Keratinocyte (primary cell): ENCODE data around the gene TJP3. TPM values are rescaled to one million over a fixed set of nuclear protein-coding genes. Genes with fewer than 3 reads are reported as not detected.
A peak's percentile ranks its signal among the peaks of the same experiment; 100 is the strongest.
"Not testable (repeated sequence)": the region's sequence is repeated elsewhere in the genome, so short reads cannot be mapped to it uniquely, and the experiment has no call there.

Experiments used
- DNase-seq: peaks from one replicate; pipeline ENCODE4 v3.0.0-alpha.2; 2011; ENCODE audit warnings: low read depth, missing footprints, low spot score
- FAIRE-seq: peaks from 2 replicates; lab custom pipeline; 2011; peaks lifted over from hg19 to GRCh38; lab: Jason Lieb, UNC
- H2AFZ ChIP-seq: 2 replicates; pipeline ENCODE4 v1.6.0; 2012; ENCODE audit warnings: low read length, control low read depth, inconsistent platforms; ENCODE audit not compliant: control insufficient read depth
- H3K27ac ChIP-seq: 2 replicates; pipeline ENCODE4 v1.5.1; 2011; ENCODE audit warnings: low read length; ENCODE audit not compliant: control insufficient read depth, insufficient read depth
- H3K27me3 ChIP-seq: 3 replicates; pipeline ENCODE4 v1.6.0; 2011; ENCODE audit warnings: low read length; ENCODE audit not compliant: control insufficient read depth, insufficient read depth; ENCODE audit errors: extremely low read depth
- H3K36me3 ChIP-seq, 2 experiments: 2 replicates in 1 of 2; 3 replicates in 1 of 2; pipeline ENCODE4 v1.5.1; 2011; ENCODE audit warnings: low read length in 2 of 2, mild to moderate bottlenecking in 1 of 2; ENCODE audit not compliant: control insufficient read depth in 2 of 2, insufficient read depth in 2 of 2; ENCODE audit errors: extremely low read depth in 1 of 2
- H3K4me1 ChIP-seq: 3 replicates; pipeline ENCODE4 v1.5.1; 2011; ENCODE audit warnings: low read length; ENCODE audit not compliant: control insufficient read depth, insufficient read depth; ENCODE audit errors: extremely low read depth
- H3K4me2 ChIP-seq: 3 replicates; pipeline ENCODE4 v1.6.0; 2011; ENCODE audit warnings: low read depth, low read length; ENCODE audit not compliant: control insufficient read depth, insufficient read depth; ENCODE audit errors: extremely low read depth
- H3K4me3 ChIP-seq, 3 experiments: fragments of 200-600 bp in 1 of 3; sonication (generic) in 1 of 3; 2 replicates in 2 of 3; 3 replicates in 1 of 3; pipeline ENCODE4 v1.5.1; 2011 to 2016; ENCODE audit warnings: low read length in 3 of 3, mild to moderate bottlenecking in 3 of 3, control low read depth in 2 of 3, inconsistent platforms in 1 of 3, low read depth in 1 of 3, mixed read lengths in 1 of 3, mixed run types in 1 of 3, moderate library complexity in 1 of 3; ENCODE audit not compliant: control insufficient read depth in 2 of 3, insufficient read depth in 2 of 3; ENCODE audit errors: extremely low read depth in 1 of 3
- H3K79me2 ChIP-seq: 2 replicates; pipeline ENCODE4 v1.6.0; 2012; ENCODE audit warnings: low read length; ENCODE audit not compliant: control insufficient read depth, insufficient read depth
- H3K9ac ChIP-seq: 3 replicates; pipeline ENCODE4 v1.6.0; 2011; ENCODE audit warnings: low read length; ENCODE audit not compliant: control insufficient read depth, insufficient read depth; ENCODE audit errors: extremely low read depth
- H3K9me1 ChIP-seq: 3 replicates; pipeline ENCODE4 v1.6.0; 2011; ENCODE audit warnings: low read length; ENCODE audit not compliant: control insufficient read depth, insufficient read depth; ENCODE audit errors: extremely low read depth
- H3K9me3 ChIP-seq: 2 replicates; pipeline ENCODE4 v1.5.1; 2012; ENCODE audit warnings: low read depth, low read length; ENCODE audit not compliant: control insufficient read depth
- H4K20me1 ChIP-seq: 3 replicates; pipeline ENCODE4 v1.6.0; 2011; ENCODE audit warnings: low read length; ENCODE audit not compliant: control insufficient read depth, insufficient read depth; ENCODE audit errors: extremely low read depth
- CTCF ChIP-seq, 3 experiments: IDR thresholded peaks in 1 of 3; conservative IDR thresholded peaks in 1 of 3; optimal IDR thresholded peaks in 1 of 3; 2 replicates in 2 of 3; 3 replicates in 1 of 3; pipeline versions ENCODE3 to v1.5.1; 2011; ENCODE audit warnings: low read length in 3 of 3, mild to moderate bottlenecking in 3 of 3, moderate library complexity in 2 of 3, control low read depth in 1 of 3, inconsistent platforms in 1 of 3; ENCODE audit not compliant: insufficient read depth in 2 of 3; ENCODE audit errors: extremely low read depth in 1 of 3
- EZH2 ChIP-seq: IDR thresholded peaks from one replicate; pipeline ENCODE4 v1.6.1; 2012; ENCODE audit warnings: inconsistent platforms, mild to moderate bottlenecking, low read length, moderate library complexity
- dilution Hi-C: fragments of 300-500 bp; cut with MboI; formaldehyde crosslinking; loops from one replicate; pipeline ENCODE4 v1.7.0; 2020; ENCODE audit warnings: low sequenced_read_pairs; ENCODE audit not compliant: extremely low pct_ligation_motif_present
- polyA plus RNA-seq, 5 experiments: library from polyadenylated mRNA; depleted of rRNA in 3 of 5; stranded (reverse) in 3 of 5; stranded (forward) in 1 of 5; unstranded in 1 of 5; fragments of >200 nt; gene quantifications; 1 replicate in 1 of 5; 2 replicates in 3 of 5; 3 replicates in 1 of 5; pipeline versions ENCODE4 v1.2.1 to v1.2.3, GENCODE V29; 2011 to 2012; ENCODE audit warnings: missing spikeins in 2 of 5, low read depth in 1 of 5, low replicate concordance in 1 of 5

The TJP3 gene
- polyA plus RNA-seq, 1 donor (not counting 4 experiments of a cell fraction or from before 2014, with no cell fraction given), result 0.08 TPM

- Histone ChIP-seq H4K20me1 (no peaks in the 10 kb centered on the region), H3K27ac (peak within 1 kb of the TSS; percentile 98), H3K4me1 (peaks cover 9% of the 10 kb centered on the region), H3K27me3 (no peaks in the 10 kb centered on the region), H3K9me3 (no peaks in the 10 kb centered on the region), H2AFZ (peak within 1 kb of the TSS; percentile 89), H3K9me1 (no peaks in the 10 kb centered on the region), H3K4me2 (peak within 1 kb of the TSS; percentile 91), H3K79me2 (peaks cover 18% of the 10 kb centered on the region), H3K36me3 (peaks cover 8 to 10% of the 10 kb centered on the region in 2 experiments), H3K4me3 (peak within 1 kb of the TSS; percentile 80 to 98 (median 96)), H3K9ac (peak within 1 kb of the TSS; percentile 99)
- FAIRE-seq (peak; percentile 91), DNase-seq (peak; percentile 90)
- TF ChIP-seq CTCF (optimal IDR thresholded peaks at IDR 0.05 in 1 of 3, IDR thresholded peaks at IDR 0.05 in 1 of 3, conservative IDR thresholded peaks at IDR 0.05 in 1 of 3; ENCODE audit: extremely low read depth in 1 of 3, insufficient read depth in 2 of 3, low read length in 3 of 3) (no peak), EZH2 (no peak)
- dilution Hi-C loops, result no loop called here
These were observed 54.6 kb downstream of the TJP3 start, which contains the start of gene MRPL54 for GRCh38 chr19:3762501-3763459. TSS of gene MRPL54 (plus strand) at chr19:3762682. CDS start at chr19:3762701, 19 bp downstream.

- no peak for TF ChIP-seq CTCF (optimal IDR thresholded peaks at IDR 0.05 in 1 of 3, IDR thresholded peaks at IDR 0.05 in 1 of 3, conservative IDR thresholded peaks at IDR 0.05 in 1 of 3; ENCODE audit: extremely low read depth in 1 of 3, insufficient read depth in 2 of 3, low read length in 3 of 3)
- no peak for TF ChIP-seq EZH2
- Histone ChIP-seq H3K27ac (no peak overlapping the region), H3K4me1 (peaks cover 9% of the 10 kb centered on the region), H3K27me3 (no peaks in the 10 kb centered on the region), H3K9me3 (no peaks in the 10 kb centered on the region), H3K9me1 (no peaks in the 10 kb centered on the region), H3K9ac (no peak overlapping the region), H2AFZ (no peak overlapping the region), H4K20me1 (no peaks in the 10 kb centered on the region), H3K4me2 (no peak overlapping the region), H3K36me3 (peaks cover 5 to 6% of the 10 kb centered on the region in 2 experiments), H3K79me2 (peaks cover 14% of the 10 kb centered on the region), H3K4me3 (no peak overlapping the region)
- DNase-seq, result no peak
- dilution Hi-C loops, result no loop called here
- no peak for FAIRE-seq
These were observed 56.9 kb downstream of the TJP3 start for GRCh38 chr19:3765121-3765520.

- H3K27me3 ChIP-seq, H3K27ac ChIP-seq, FAIRE-seq, DNase-seq, H3K4me3 ChIP-seq, H3K4me1 ChIP-seq, H2AFZ ChIP-seq, H3K9me3 ChIP-seq, H3K9me1 ChIP-seq, H3K79me2 ChIP-seq, H4K20me1 ChIP-seq, H3K36me3 ChIP-seq, dilution Hi-C loops, H3K9ac ChIP-seq, H3K4me2 ChIP-seq: not testable (repeated sequence)
These were observed 57.6 kb downstream of the TJP3 start for GRCh38 chr19:3765757-3766156.
